Neural crest cell (in vitro differentiated cells): ENCODE measurements around the gene CEP162. TPM values are rescaled to one million over a fixed set of nuclear protein-coding genes. Genes with fewer than 3 reads are reported as not detected.

Experiments
- DNase-seq: peaks from one replicate; pipeline ENCODE4 v3.0.0; 2021; ENCODE audit warnings: low read depth, mixed read lengths, low spot score
- H3K27ac Mint-ChIP-seq: one replicate; pipeline ENCODE4 v1.8.0; 2021; ENCODE audit warnings: mild to moderate bottlenecking, mixed read lengths; ENCODE audit not compliant: unreplicated experiment
- H3K27me3 Mint-ChIP-seq: 2 replicates; pipeline ENCODE4 v1.8.0; 2021; ENCODE audit warnings: low read depth, mild to moderate bottlenecking, mixed read lengths
- H3K36me3 Mint-ChIP-seq: 2 replicates; pipeline ENCODE4 v1.8.0; 2021; ENCODE audit warnings: low read depth, mild to moderate bottlenecking, mixed read lengths
- H3K4me1 Mint-ChIP-seq: 2 replicates; pipeline ENCODE4 v1.8.0; 2021; ENCODE audit warnings: mixed read lengths
- H3K4me3 Mint-ChIP-seq: one replicate; pipeline ENCODE4 v1.8.0; 2021; ENCODE audit warnings: mild to moderate bottlenecking, mixed read lengths
- H3K9me3 Mint-ChIP-seq: 2 replicates; pipeline ENCODE4 v1.8.0; 2021; ENCODE audit warnings: mixed read lengths
- CTCF ChIP-seq: fragments of 200-600 bp; sonication (generic); conservative IDR thresholded peaks from 2 replicates; pipeline ENCODE4 v1.5.0; 2021; ENCODE audit warnings: antibody characterized with exemption, mild to moderate bottlenecking
- total RNA-seq: library from RNA; stranded (reverse); gene quantifications from 2 replicates; pipeline ENCODE4 v1.2.1, GENCODE V29; 2021

Gene CEP162
- total RNA-seq, 1 donor from 2014 or later: 19.4 TPM

- no peak overlapping the region for H3K27ac Mint-ChIP-seq
Measured at GRCh38 chr6:84269947-84270733, 42.7 kb upstream of the CEP162 start.

GRCh38 chr6:84268781-84269180, 41.3 kb upstream of the CEP162 start:
- H3K36me3 Mint-ChIP-seq: no peaks in the 10 kb centered on the region
- no peaks in the 10 kb centered on the region for H3K9me3 Mint-ChIP-seq
- no peak for TF ChIP-seq CTCF
- H3K27me3 Mint-ChIP-seq: peaks cover 8% of the 10 kb centered on the region
- DNase-seq: no peak
- H3K4me3 Mint-ChIP-seq: no peak overlapping the region
- H3K4me1 Mint-ChIP-seq: no peaks in the 10 kb centered on the region
- H3K27ac Mint-ChIP-seq: no peak overlapping the region

More at GRCh38 chr6:84269947-84270733, 42.7 kb upstream of the CEP162 start:
- peaks cover 14% of the 10 kb centered on the region for H3K27me3 Mint-ChIP-seq
- H3K4me3 Mint-ChIP-seq: no peak overlapping the region
- H3K9me3 Mint-ChIP-seq: no peaks in the 10 kb centered on the region
- no peak for DNase-seq
- H3K36me3 Mint-ChIP-seq: no peaks in the 10 kb centered on the region
- TF ChIP-seq CTCF: no peak
- H3K4me1 Mint-ChIP-seq: no peaks in the 10 kb centered on the region

DNA sequence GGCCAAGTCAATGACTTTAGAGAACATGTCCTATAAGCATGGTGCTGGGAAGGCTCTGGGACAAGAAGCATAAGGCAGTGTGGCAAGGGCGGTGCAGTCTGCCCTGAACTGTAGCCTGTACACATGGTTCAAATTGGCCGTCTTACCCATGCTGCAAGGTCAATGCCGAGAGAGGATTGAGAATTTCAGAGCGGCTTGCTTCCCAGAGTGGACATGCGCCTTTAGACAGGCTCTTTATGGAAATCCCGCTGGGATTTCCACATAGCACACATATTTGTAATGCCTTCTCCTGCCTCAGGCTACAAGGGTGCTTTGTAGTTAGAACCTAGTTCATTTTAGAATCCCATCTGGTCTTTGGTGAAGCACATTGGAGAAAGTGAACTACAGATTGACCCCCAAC, 36.1 kb upstream of the CEP162 start:
- Mint-ChIP-seq H3K27me3 (no peaks in the 10 kb centered on the region), H3K9me3 (no peaks in the 10 kb centered on the region), H3K4me1 (no peaks in the 10 kb centered on the region), H3K27ac (no peak overlapping the region), H3K4me3 (no peak overlapping the region), H3K36me3 (no peaks in the 10 kb centered on the region)
- no peak for DNase-seq
- TF ChIP-seq CTCF: no peak

GRCh38 chr6:84260926-84261325, 33.5 kb upstream of the CEP162 start:
- Mint-ChIP-seq H3K4me3 (no peak overlapping the region), H3K9me3 (no peaks in the 10 kb centered on the region), H3K36me3 (no peaks in the 10 kb centered on the region), H3K27ac (no peak overlapping the region), H3K4me1 (no peaks in the 10 kb centered on the region), H3K27me3 (no peaks in the 10 kb centered on the region)
- no peak for DNase-seq
- no peak for TF ChIP-seq CTCF

DNA sequence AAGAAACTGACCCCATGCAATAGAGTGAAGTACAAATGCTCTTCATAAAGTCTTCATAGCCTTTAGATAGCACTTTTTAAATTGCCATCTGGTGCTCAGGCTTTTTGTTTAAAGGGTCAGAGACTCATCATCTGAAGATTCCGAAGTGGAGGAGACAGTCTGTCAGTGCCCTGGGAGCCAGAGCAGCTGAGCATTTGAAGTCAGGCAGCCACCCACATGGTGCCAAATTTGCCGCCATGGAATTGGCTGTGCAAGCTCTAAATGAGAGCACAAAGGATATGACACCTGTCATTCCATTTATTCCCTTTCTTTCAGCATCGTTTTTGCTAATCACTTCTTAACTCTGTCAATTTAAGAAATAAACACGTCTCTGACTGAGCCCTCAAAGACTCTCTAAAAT, 32.8 kb upstream of the CEP162 start:
- no peak for DNase-seq
- no peak for TF ChIP-seq CTCF
- H3K27ac Mint-ChIP-seq: no peak overlapping the region
- no peaks in the 10 kb centered on the region for H3K27me3 Mint-ChIP-seq
- no peaks in the 10 kb centered on the region for H3K9me3 Mint-ChIP-seq
- H3K4me3 Mint-ChIP-seq: no peak overlapping the region
- no peaks in the 10 kb centered on the region for H3K36me3 Mint-ChIP-seq
- no peaks in the 10 kb centered on the region for H3K4me1 Mint-ChIP-seq
